Uterus (tissue), 2 donors: ENCODE results near the gene SAMD1.

ENCODE experiments used
- POLR2A ChIP-seq, 2 donors: fragments of 450-650 bp; IDR thresholded peaks; one replicate each; pipeline ENCODE4 v1.6.1; 2016; ENCODE audit warnings: antibody characterized with exemption in 2 of 2, mild to moderate bottlenecking in 1 of 2, moderate library complexity in 1 of 2
- TF ChIP-seq, protein P1 (sequence below), 4 experiments: fragments of 200-600 bp in 2 of 4; fragments of 450-650 bp in 2 of 4; sonication (generic) in 2 of 4; IDR thresholded peaks; one replicate each; pipeline ENCODE4 v1.5.1; 2016 to 2019; ENCODE audit warnings: antibody characterized with exemption in 4 of 4, mild to moderate bottlenecking in 2 of 4, moderate library complexity in 1 of 4

DNA sequence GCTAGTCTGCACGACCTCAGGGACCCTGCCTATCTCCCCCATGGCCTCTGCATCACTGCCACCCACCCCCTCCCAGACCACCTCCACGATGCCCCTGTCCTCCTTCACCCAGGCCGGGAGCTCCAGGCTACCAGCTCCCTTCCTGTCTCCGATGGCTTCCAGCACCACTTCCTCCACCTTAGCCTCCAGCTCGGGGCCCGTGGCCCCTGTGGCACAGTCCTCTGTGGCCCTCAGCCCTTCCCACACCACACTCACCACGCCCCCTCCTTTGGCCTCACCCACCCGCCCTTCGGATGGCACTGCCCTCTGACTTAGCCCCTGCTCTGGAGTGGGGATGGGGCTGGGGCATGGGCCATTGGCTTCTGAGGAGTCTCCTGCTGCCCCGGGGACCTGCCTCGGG is 35.8 kb downstream of the SAMD1 start:
- no peak for TF ChIP-seq POLR2A (IDR thresholded peaks at IDR 0.05)
- TF ChIP-seq, protein P1, sequence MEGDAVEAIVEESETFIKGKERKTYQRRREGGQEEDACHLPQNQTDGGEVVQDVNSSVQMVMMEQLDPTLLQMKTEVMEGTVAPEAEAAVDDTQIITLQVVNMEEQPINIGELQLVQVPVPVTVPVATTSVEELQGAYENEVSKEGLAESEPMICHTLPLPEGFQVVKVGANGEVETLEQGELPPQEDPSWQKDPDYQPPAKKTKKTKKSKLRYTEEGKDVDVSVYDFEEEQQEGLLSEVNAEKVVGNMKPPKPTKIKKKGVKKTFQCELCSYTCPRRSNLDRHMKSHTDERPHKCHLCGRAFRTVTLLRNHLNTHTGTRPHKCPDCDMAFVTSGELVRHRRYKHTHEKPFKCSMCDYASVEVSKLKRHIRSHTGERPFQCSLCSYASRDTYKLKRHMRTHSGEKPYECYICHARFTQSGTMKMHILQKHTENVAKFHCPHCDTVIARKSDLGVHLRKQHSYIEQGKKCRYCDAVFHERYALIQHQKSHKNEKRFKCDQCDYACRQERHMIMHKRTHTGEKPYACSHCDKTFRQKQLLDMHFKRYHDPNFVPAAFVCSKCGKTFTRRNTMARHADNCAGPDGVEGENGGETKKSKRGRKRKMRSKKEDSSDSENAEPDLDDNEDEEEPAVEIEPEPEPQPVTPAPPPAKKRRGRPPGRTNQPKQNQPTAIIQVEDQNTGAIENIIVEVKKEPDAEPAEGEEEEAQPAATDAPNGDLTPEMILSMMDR (IDR thresholded peaks at IDR 0.05) = no peak
